Right cardiac atrium (tissue), 5 donors: ENCODE data around the gene INSYN2B. TPM values are rescaled to one million over a fixed set of nuclear protein-coding genes. Genes with fewer than 3 reads are reported as not detected.
A peak's percentile ranks its signal among the peaks of the same experiment; 100 is the strongest.

ENCODE experiments used
- ATAC-seq, 2 donors: fragments of 200-7000 bp; cut with Tn5 transposase; one replicate each; pipeline versions ENCODE4 v1.8.0 to v1.9.1; 2020; ENCODE audit warnings: moderate library complexity in 2 of 2, mild to moderate bottlenecking in 1 of 2
- DNase-seq, 3 donors: peaks; one replicate each; pipeline ENCODE4 v3.0.0-alpha.2; 2020
- H3K27ac ChIP-seq: one replicate; pipeline ENCODE4 v1.5.1; 2013; ENCODE audit warnings: mild to moderate bottlenecking, low read length, control low read depth, moderate library complexity
- H3K27me3 ChIP-seq: one replicate; pipeline ENCODE4 v1.6.1; 2013; ENCODE audit not compliant: control insufficient read depth, insufficient read depth
- H3K4me1 ChIP-seq: one replicate; pipeline ENCODE4 v1.6.1; 2013; ENCODE audit warnings: low read length; ENCODE audit not compliant: control insufficient read depth, insufficient read depth
- H3K4me3 ChIP-seq: one replicate; pipeline ENCODE4 v1.5.1; 2013; ENCODE audit warnings: low read length, control low read depth
- H3K9me3 ChIP-seq: one replicate; pipeline ENCODE4 v1.6.1; 2013; ENCODE audit warnings: low read length; ENCODE audit not compliant: control insufficient read depth
- WGBS: extraction: QIAGEN DNeasy Blood & Tissue Kit; methylation state at CpG from one replicate; pipeline ENCODE4 v1.1.7; 2013; 5-methylcytosine and 5-hydroxymethylcytosine counted together
- intact Hi-C, 4 donors: fragments of 100-400 bp; cut with DNase I; formaldehyde crosslinking; loops; one replicate each; pipeline versions ENCODE4 v1.11.0 to v1.14.0; 2022 to 2023
- polyA plus RNA-seq: library from polyadenylated mRNA; stranded (reverse); fragments of 200-250 nt; gene quantifications from one replicate; pipeline ENCODE4 v1.2.3, GENCODE V29; 2013
- total RNA-seq, 4 donors: library from RNA; stranded (reverse); fragmentation: NEBNext Ultra II Directional; extraction: Animal tissue kit (Norgen Biotek cat#: 25700); gene quantifications; one replicate each; pipeline ENCODE4 v1.2.1, GENCODE V29; 2021
- donor health status: healthy with polysubstance abuse.
- donor health status: DM: no; HTN: yes; CAD: no.
- donor health status: DM: no; HTN: no; CAD: no.
- donor health status: DM: no; HTN: yes; CAD: no; lungs with severe emphysema.
- donor health status: DM: yes; HTN: yes; CAD: no.

Gene INSYN2B
- total and polyA plus RNA-seq, 5 donors: 0.14 to 1.4 (median 0.25) TPM

GRCh38 chr5:169933616-169934015 is 46.7 kb downstream of the INSYN2B start:
- Histone ChIP-seq H3K27me3 (no peaks in the 10 kb centered on the region), H3K4me1 (no peaks in the 10 kb centered on the region), H3K9me3 (no peaks in the 10 kb centered on the region), H3K27ac (no peak overlapping the region), H3K4me3 (no peak overlapping the region)
- DNase-seq: no peak
- intact Hi-C loops: no loop called here
- no peak for ATAC-seq
- WGBS: 74% methylated on average over 7 of the region's 7 CpGs

GRCh38 chr5:169933127-169933526 is 47.2 kb downstream of the INSYN2B start:
- no peak overlapping the region for H3K4me3 ChIP-seq
- H3K27me3 ChIP-seq: no peaks in the 10 kb centered on the region
- H3K9me3 ChIP-seq: no peaks in the 10 kb centered on the region
- H3K27ac ChIP-seq: no peak overlapping the region
- ATAC-seq (no peak), DNase-seq (no peak)
- intact Hi-C loops: no loop called here
- 26% methylated on average over 1 of the region's 1 CpG for WGBS
- no peaks in the 10 kb centered on the region for H3K4me1 ChIP-seq

- Histone ChIP-seq H3K27me3 (no peaks in the 10 kb centered on the region), H3K27ac (no peak overlapping the region), H3K4me1 (no peaks in the 10 kb centered on the region), H3K4me3 (no peak overlapping the region), H3K9me3 (no peaks in the 10 kb centered on the region)
- ATAC-seq (no peak), DNase-seq (no peak)
- intact Hi-C loops: no loop called here
- 63% methylated on average over 1 of the region's 1 CpG for WGBS
Observed at GRCh38 chr5:169923988-169924387, 56.3 kb downstream of the INSYN2B start.

GRCh38 chr5:169922474-169922873 is 57.8 kb downstream of the INSYN2B start:
- intact Hi-C loops: no loop called here
- H3K27me3 ChIP-seq: no peaks in the 10 kb centered on the region
- no peaks in the 10 kb centered on the region for H3K4me1 ChIP-seq
- ATAC-seq (no peak), DNase-seq (no peak)
- H3K9me3 ChIP-seq: no peaks in the 10 kb centered on the region
- H3K27ac ChIP-seq: no peak overlapping the region
- H3K4me3 ChIP-seq: no peak overlapping the region
- WGBS: 91% methylated on average over 1 of the region's 1 CpG

GRCh38 chr5:169921949-169922348 is 58.3 kb downstream of the INSYN2B start:
- intact Hi-C loops: no loop called here
- H3K27ac ChIP-seq: no peak overlapping the region
- no peak for DNase-seq
- H3K4me3 ChIP-seq: no peak overlapping the region
- no peaks in the 10 kb centered on the region for H3K27me3 ChIP-seq
- WGBS: 75% methylated on average over 1 of the region's 1 CpG
- no peaks in the 10 kb centered on the region for H3K4me1 ChIP-seq
- no peak for ATAC-seq
- no peaks in the 10 kb centered on the region for H3K9me3 ChIP-seq

GRCh38 chr5:169921384-169921783 is 58.9 kb downstream of the INSYN2B start:
- ATAC-seq (no peak), DNase-seq (no peak)
- Histone ChIP-seq H3K9me3 (no peaks in the 10 kb centered on the region), H3K27ac (no peak overlapping the region), H3K4me3 (no peak overlapping the region), H3K27me3 (no peaks in the 10 kb centered on the region), H3K4me1 (no peaks in the 10 kb centered on the region)
- 38% methylated on average over 3 of the region's 3 CpGs for WGBS
- intact Hi-C loops: no loop called here

GRCh38 chr5:169920474-169920873 is 59.8 kb downstream of the INSYN2B start:
- H3K4me1 ChIP-seq: no peaks in the 10 kb centered on the region
- DNase-seq (no peak), ATAC-seq (no peak)
- intact Hi-C loops: no loop called here
- no peak overlapping the region for H3K4me3 ChIP-seq
- no peak overlapping the region for H3K27ac ChIP-seq
- WGBS: 76% methylated on average over 3 of the region's 3 CpGs
- H3K27me3 ChIP-seq: no peaks in the 10 kb centered on the region
- no peaks in the 10 kb centered on the region for H3K9me3 ChIP-seq

GRCh38 chr5:169918228-169918627 is 62.1 kb downstream of the INSYN2B start:
- WGBS: 86% methylated on average over 2 of the region's 2 CpGs

GRCh38 chr5:169917500-169917899 is 62.8 kb downstream of the INSYN2B start:
- WGBS: 76% methylated on average over 2 of the region's 2 CpGs
- H3K27me3 ChIP-seq: no peaks in the 10 kb centered on the region
- intact Hi-C loops: no loop called here

More at GRCh38 chr5:169918228-169918627, 62.1 kb downstream of the INSYN2B start:
- Histone ChIP-seq H3K27me3 (no peaks in the 10 kb centered on the region), H3K4me3 (no peak overlapping the region), H3K27ac (no peak overlapping the region), H3K4me1 (peaks cover 4% of the 10 kb centered on the region), H3K9me3 (no peaks in the 10 kb centered on the region)
- intact Hi-C loops: no loop called here
- ATAC-seq (no peak), DNase-seq (no peak)

GRCh38 chr5:169914766-169915165 is 65.5 kb downstream of the INSYN2B start:
- H3K4me3 ChIP-seq: no peak overlapping the region
- H3K4me1 ChIP-seq: peaks cover 4% of the 10 kb centered on the region
- intact Hi-C loops: no loop called here
- H3K27me3 ChIP-seq: no peaks in the 10 kb centered on the region
- DNase-seq (peak; percentile 55 to 89 (median 76)), ATAC-seq (peak; percentile 69 to 91)
- H3K9me3 ChIP-seq: no peaks in the 10 kb centered on the region
- WGBS: 16% methylated on average over 2 of the region's 2 CpGs
- no peak overlapping the region for H3K27ac ChIP-seq

More at GRCh38 chr5:169917500-169917899, 62.8 kb downstream of the INSYN2B start:
- H3K27ac ChIP-seq: no peak overlapping the region
- ATAC-seq: no peak
- peaks cover 4% of the 10 kb centered on the region for H3K4me1 ChIP-seq
- no peak for DNase-seq
- no peak overlapping the region for H3K4me3 ChIP-seq
- H3K9me3 ChIP-seq: no peaks in the 10 kb centered on the region

GRCh38 chr5:169913479-169913878 is 66.8 kb downstream of the INSYN2B start:
- Histone ChIP-seq H3K4me1 (peaks cover 4% of the 10 kb centered on the region), H3K27ac (no peak overlapping the region), H3K27me3 (no peaks in the 10 kb centered on the region), H3K9me3 (no peaks in the 10 kb centered on the region), H3K4me3 (no peak overlapping the region)
- WGBS: 67% methylated on average over 2 of the region's 2 CpGs
- ATAC-seq (peak in 1 of 2 donors; percentile 68), DNase-seq (no peak)
- intact Hi-C loops: no loop called here
